IPS-11a (cell line): ENCODE data around the gene WBP2.
"Not testable (repeated sequence)": the region's sequence is repeated elsewhere in the genome, so short reads cannot be mapped to it uniquely, and the experiment has no call there.

Experiments
- H3K4me3 ChIP-seq: one replicate; pipeline ENCODE4 v1.5.1; 2013; ENCODE audit warnings: low read depth, low read length, control low read depth

The WBP2 gene

GRCh38 chr17:75814900-75815373 is 40.2 kb downstream of the WBP2 start:
- H3K4me3 ChIP-seq, result no peak overlapping the region

- H3K4me3 ChIP-seq, result no peak overlapping the region
Observed at GRCh38 chr17:75814021-75814395, 41.1 kb downstream of the WBP2 start.

- no peak overlapping the region for H3K4me3 ChIP-seq
Observed at GRCh38 chr17:75813081-75814020, 41.8 kb downstream of the WBP2 start.

- H3K4me3 ChIP-seq, result no peak overlapping the region
Observed at GRCh38 chr17:75812096-75813013, 42.8 kb downstream of the WBP2 start.

GRCh38 chr17:75811174-75811573 is 44.0 kb downstream of the WBP2 start:
- no peak overlapping the region for H3K4me3 ChIP-seq

GRCh38 chr17:75810756-75811155 is 44.4 kb downstream of the WBP2 start:
- not testable (repeated sequence) for H3K4me3 ChIP-seq

GRCh38 chr17:75810216-75810615 is 44.9 kb downstream of the WBP2 start:
- no peak overlapping the region for H3K4me3 ChIP-seq

- no peak overlapping the region for H3K4me3 ChIP-seq
Observed at GRCh38 chr17:75809631-75810111, 45.5 kb downstream of the WBP2 start.

- H3K4me3 ChIP-seq, result no peak overlapping the region
Observed at GRCh38 chr17:75808905-75809621, 46.1 kb downstream of the WBP2 start.

- H3K4me3 ChIP-seq, result no peak overlapping the region
Observed at GRCh38 chr17:75808549-75808904, 46.6 kb downstream of the WBP2 start.

GRCh38 chr17:75807861-75808260 is 47.3 kb downstream of the WBP2 start:
- H3K4me3 ChIP-seq, result no peak overlapping the region

GRCh38 chr17:75806822-75807500 is 48.2 kb downstream of the WBP2 start:
- no peak overlapping the region for H3K4me3 ChIP-seq

GRCh38 chr17:75803883-75804282 is 51.3 kb downstream of the WBP2 start:
- no peak overlapping the region for H3K4me3 ChIP-seq

- H3K4me3 ChIP-seq, result no peak overlapping the region
Observed at GRCh38 chr17:75799402-75799801, 55.7 kb downstream of the WBP2 start.

GRCh38 chr17:75795820-75796607 is 59.1 kb downstream of the WBP2 start:
- H3K4me3 ChIP-seq, result no peak overlapping the region
